HG03575 (cell line): ENCODE results near the gene LDAF1.
"Not testable (repeated sequence)": the region's sequence is repeated elsewhere in the genome, so short reads cannot be mapped to it uniquely, and the experiment has no call there.

Experiments used
- ATAC-seq: cut with Tn5 transposase; IDR thresholded peaks from one replicate; pipeline ENCODE4 v1.9.1; 2021; ENCODE audit not compliant: unreplicated experiment, insufficient number of reproducible peaks, low FRiP score; ENCODE audit errors: extremely low read depth

LDAF1 gene

DNA sequence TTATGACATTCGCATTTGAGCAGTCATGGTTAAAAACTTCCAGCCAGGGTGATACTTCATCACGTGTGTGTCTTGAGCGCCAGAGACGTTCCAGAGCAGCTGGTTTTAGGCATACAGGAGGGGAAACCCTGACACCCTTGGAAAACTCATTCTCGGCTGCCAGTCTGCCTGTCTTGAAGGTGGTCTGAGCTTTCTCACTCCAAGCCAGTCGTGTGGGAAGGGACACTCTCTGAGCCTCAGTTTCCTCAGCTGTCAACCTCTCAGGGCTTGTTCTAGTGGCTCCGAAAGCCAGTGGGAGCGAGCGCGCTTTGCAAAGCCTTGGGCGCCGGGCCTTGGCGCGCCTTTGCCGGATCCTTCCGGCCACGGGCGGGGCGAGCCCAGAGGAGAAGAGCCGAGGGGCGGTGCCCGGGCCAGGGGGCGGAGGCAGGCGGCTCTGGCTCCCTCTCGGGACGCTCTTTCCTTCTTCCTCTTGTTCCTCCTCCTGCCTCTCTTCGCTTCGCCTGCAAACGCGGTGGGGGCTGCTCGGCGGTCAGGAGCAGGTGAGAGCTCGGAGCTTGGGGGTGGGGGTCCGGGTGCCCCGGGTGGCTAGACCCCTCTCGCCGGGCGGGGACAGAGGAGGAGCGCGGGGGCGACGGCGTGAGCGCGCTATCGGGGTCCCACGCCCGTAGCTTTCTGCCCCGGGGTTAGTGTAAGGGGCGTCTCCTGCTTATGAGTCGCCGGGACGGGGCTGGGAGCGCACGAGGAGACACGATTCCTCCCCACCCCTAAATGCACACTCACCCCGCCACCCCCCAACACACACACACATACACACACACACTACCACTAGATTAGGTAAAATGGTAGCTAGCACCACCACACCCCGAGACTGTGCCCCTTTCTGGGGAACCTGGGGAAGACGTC is at the start of gene LDAF1:
TSS of gene LDAF1 (plus strand) at position 467 of the 903 bp plus-strand sequence. CDS start 2,509 bp downstream, outside the sequence.
- no peak for ATAC-seq

DNA sequence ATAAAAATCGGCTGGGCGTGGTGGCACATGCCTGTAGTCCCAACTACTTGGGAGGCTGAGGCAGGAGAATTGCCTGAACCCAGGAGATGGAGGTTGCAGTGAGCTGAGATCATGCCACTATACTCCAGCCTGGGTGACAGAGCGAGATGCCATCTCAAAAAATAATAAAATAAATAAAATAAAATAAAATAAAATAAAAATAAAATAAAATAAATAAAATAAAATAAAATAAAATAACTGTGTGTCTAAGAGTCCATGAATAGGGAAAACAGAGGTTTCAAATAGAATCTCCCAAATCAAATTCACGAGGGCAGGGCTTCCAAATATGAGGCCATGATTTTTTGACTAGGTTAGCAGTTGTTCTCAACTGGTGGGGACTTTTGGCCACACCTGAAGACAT is 42.9 kb upstream of the LDAF1 start:
- ATAC-seq: not testable (repeated sequence)

DNA sequence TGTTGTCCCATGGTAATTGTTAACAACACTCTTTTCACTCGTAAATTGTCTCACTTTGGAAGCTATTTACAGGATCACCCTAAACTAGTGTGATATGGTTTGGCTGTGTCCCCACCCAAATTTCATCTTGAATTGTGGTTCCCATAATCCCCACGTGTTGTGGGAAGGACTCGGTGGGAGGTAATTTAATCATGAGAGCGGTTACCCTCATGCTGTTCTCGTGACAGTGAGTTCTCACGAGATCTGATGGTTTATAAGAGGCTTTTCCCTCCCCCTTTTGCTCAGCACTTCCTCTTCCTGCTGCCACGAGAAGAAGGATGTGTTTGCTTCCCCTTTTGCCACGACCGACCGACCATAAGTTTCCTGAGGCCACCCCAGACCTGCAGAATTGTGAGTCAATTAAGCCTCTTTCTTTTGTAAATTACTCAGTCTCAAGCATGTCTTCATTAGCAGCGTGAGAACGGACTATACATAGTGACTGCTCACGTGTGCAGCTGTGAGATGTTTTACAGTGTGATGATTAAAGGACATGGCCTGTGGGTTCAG is 42.3 kb upstream of the LDAF1 start:
- no peak for ATAC-seq

GRCh38 chr16:21117567-21117966 is 40.9 kb upstream of the LDAF1 start:
- ATAC-seq: no peak

DNA sequence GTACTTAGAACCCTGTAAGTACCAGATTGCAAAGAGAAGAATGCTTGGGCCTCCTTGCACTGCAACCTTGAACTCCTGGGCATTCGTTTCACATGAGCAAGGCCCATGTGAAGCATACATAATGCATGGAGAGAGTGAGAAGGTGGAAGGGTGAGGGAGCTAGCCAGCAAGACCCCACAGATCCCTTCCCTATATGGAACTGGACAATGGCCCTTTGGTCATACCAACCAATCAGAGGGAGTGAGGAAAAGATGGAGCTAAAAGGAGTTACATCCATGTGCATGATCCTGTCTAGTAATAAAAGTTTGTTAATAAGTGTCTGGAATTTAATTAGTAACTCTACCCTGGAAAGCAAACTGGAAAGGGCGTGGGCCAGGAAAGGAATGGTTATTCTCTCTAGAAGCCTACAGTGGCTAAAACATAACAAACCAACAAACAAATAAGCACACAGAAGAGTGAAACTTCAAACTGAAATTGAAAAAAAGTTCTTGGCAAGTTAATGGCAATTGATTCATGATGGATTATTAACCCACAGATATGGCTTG is 37.4 kb upstream of the LDAF1 start:
- no peak for ATAC-seq

DNA sequence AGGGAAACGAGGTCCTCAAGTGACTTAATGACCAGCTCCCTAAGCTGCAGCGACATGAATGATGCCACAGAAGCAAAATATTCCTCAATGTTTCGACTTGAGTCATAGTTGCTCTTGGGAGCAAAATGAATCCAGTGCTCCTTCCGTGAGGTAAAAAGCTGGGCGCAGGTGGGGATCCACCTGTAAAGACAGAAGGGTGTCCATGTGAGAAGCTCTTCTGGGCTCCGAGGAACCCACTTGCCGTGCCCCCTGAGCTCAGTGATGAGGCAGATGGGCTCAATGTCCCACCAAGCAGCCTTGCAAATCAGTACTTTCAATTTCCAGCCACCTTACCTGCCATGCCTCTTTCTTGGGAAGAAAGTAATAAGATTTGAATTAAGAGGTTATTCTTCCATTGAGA is 33.3 kb upstream of the LDAF1 start:
- ATAC-seq: no peak

- ATAC-seq: no peak
Observed at GRCh38 chr16:21126518-21126917, 32.0 kb upstream of the LDAF1 start.

GRCh38 chr16:21128991-21129390 is 29.5 kb upstream of the LDAF1 start:
- ATAC-seq: no peak

DNA sequence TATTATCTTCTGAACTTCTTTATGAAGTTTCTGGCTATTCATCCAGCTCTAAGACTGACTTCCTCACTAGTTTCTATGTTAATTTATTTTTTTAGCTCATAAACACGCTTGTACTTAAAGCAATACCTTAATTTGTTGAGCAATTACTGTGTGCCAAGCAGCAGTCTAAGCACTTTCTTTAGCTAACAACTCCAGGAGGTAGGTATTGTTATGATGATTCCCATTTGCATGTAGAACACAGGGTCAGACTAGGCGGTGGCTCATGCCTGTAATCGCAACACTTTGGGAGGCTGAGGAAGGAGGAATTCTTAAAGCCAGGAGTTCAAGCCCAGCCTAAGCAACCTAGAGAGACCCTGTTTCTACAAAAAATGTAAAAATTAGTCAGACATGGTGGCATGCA is 27.7 kb upstream of the LDAF1 start:
- ATAC-seq: no peak

DNA sequence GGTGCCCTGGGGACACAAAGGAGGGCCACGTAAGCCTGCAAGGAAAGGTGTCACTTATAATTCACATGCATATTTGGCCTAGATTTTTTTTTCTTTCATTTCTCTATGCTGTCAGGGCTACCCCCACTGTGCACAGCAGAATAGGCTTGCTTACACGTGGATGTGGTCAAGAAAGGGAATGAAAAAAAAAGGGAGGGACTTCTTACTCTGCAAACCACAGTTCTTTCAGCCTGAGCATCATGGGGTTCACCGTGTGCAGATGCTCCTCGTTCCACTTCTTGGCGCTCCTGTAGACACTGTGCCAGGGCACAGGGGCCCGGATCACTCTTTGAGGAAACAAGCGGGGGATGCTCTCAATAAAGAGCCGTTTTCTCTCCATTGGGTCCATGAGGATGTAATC is 24.4 kb upstream of the LDAF1 start:
- no peak for ATAC-seq

DNA sequence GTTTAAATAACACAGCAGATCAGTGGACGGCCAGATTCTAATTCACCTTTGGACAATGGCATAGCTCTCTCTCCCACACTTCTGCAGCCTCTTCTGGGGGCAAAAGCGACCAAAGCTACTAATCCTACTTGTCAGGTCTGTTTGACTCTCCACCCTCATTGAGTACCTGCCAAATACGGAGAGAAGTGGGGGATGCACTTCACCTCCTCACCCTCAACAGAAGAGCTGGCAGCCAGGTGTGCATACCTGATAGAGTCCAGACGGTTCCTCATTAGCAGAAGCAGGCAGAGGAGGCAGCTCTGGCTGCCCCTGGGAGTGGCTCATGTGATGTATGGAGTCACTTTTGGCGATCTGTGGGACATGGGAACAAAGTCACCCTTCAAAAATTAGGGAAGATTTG is 12.7 kb upstream of the LDAF1 start:
- no peak for ATAC-seq

- no peak for ATAC-seq
Observed at GRCh38 chr16:21150375-21151001, 8.0 kb upstream of the LDAF1 start, which contains the start of gene DNAH3. TSS of gene DNAH3 (minus strand) at chr16:21150846. CDS start at chr16:21150319, 527 bp downstream.

DNA sequence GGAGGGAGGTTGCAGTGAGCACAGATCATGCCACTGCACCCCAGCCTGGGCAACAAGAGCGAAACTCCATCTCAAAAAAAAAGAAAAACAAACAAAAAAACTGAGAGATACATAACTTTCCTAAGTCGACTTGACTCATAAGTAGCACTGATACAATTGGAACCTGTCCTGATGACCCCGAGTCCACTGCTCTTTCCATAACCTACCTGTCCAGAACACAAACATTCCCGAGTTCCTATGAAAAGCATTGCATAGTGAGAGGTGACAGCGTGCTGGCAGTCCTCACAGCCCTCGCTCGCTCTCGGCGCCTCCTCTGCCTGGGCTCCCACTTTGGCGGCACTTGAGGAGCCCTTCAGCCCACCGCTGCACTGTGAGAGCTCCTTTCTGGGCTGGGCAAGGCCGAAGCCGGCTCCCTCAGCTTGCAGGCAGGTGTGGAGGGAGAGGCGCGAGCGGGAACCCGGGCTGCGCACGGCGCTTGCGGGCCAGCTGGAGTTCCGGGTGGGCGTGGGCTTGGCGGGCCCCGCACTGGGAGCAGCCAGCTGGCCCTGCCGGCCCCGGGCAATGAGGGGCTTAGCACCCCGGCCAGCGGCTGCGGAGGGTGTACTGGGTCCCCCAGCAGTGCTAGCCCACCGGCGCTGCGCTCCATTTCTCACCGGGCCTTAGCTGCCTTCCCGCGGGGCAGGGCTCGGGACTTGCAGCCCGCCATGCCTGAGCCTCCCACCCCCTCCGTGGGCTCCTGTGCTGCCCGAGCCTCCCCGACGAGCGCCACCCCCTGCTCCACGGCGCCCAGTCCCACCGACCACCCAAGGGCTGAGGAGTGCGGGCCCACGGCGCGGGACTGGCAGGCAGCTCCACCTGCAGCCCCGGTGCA is 6.1 kb upstream of the LDAF1 start:
- not testable (repeated sequence) for ATAC-seq

DNA sequence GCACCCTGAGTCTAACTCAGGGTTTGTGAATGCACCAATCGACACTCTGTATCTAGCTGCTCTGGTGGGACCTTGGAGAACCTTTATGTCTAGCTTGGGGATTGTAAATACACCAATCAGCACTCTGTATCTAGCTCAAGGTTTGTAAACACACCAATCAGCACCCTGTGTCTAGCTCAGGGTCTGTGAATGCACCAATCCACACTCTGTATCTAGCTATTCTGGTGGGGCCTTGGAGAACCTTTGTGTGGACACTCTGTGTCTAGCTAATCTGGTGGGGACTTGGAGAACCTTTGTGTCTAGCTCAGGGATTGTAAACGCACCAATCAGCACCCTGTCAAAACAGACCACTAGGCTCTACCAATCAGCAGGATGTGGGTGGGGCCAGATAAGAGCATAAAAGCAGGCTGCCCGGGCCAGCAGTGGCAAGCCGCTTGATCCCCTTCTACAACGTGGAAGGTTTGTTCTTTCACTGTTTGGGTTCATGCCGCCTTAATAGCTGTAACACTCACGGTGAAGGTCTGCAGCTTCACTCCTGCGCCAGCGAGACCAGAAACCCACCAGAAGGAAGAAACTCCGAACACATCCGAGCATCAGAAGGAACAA is 5.2 kb upstream of the LDAF1 start:
- not testable (repeated sequence) for ATAC-seq

DNA sequence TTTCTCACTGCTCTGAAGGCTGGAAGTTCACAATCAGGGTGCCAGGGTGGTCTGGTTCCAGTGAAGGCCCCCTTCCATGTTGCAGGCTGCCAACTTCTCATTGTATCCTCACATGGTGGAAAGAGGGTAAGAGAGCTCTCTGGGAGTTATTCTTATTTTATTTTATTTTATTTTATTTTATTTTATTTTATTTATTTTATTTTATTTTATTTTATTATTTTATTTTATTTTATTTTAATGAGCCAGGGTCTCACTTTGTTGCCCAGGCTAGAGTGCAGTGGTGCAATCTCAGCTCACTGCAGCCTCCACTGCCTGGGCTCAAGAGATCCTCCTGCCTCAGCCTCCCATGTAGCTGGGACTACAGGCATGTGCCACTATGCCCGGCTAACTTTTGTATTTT is 2.5 kb upstream of the LDAF1 start:
- ATAC-seq: not testable (repeated sequence)

- ATAC-seq: no peak
Observed at GRCh38 chr16:21156767-21157467, 1.6 kb upstream of the LDAF1 start.

GRCh38 chr16:21157632-21158031 is 842 bp upstream of the LDAF1 start:
- ATAC-seq: no peak
